K562 (cell line): ENCODE data around the gene SLC4A11. TPM values are rescaled to one million over a fixed set of nuclear protein-coding genes. Genes with fewer than 3 reads are reported as not detected.
A peak's percentile ranks its signal among the peaks of the same experiment; 100 is the strongest.

Experiments used
- ATAC-seq: fragments of 200-7000 bp; cut with Tn5 transposase; 3 replicates; pipeline ENCODE4 v1.9.1; 2020; ENCODE audit warnings: moderate library complexity
- BruUV-seq: library from RNA; stranded (reverse); fragments of 400-500 nt; replicated peaks from 2 replicates; lab custom pipeline; 2021; lab: Mats Ljungman, UMichigan
- CTCF ChIA-PET: fragments of 300-600 bp; formaldehyde crosslinking; extraction: SDS; loops from one replicate; lab custom pipeline; 2021; ENCODE audit warnings: low intra/inter-chr PET ratio; lab: Yijun Ruan, JAX
- POLR2A ChIA-PET: fragments of 300-600, 350-650 bp; sonication (Branson Sonifier 250); formaldehyde crosslinking; extraction: SDS; loops from one replicate; lab custom pipeline; 2021; ENCODE audit warnings: antibody characterized with exemption, inconsistent platforms; lab: Yijun Ruan, JAX
- DNase-seq, 4 experiments: peaks; one replicate each; pipeline versions ENCODE4 v3.0.0 to v3.0.0-alpha.2; 2011 to 2018; ENCODE audit warnings: low spot score in 3 of 4, mixed read lengths in 3 of 4; ENCODE audit errors: extremely low read depth in 1 of 4
- FAIRE-seq: peaks from 2 replicates; lab custom pipeline; 2011; peaks lifted over from hg19 to GRCh38; lab: Jason Lieb, UNC
- H2AFZ ChIP-seq: 2 replicates; pipeline ENCODE4 v1.6.0; 2011; ENCODE audit warnings: low read depth, low read length, control low read depth, inconsistent platforms
- H3K27ac ChIP-seq: fragments of 200-600 bp; 3 replicates; pipeline ENCODE4 v1.8.0; 2011; ENCODE audit warnings: low read depth, mild to moderate bottlenecking, control low read depth, inconsistent platforms, low read length, moderate library complexity, mixed read lengths; ENCODE audit errors: extremely low read depth
- H3K27me3 ChIP-seq, 2 experiments: fragments of 300-600 bp in 1 of 2; 2 replicates in 1 of 2; 3 replicates in 1 of 2; pipeline versions ENCODE4 v1.6.0 to v1.8.0; 2011; ENCODE audit warnings: inconsistent platforms in 2 of 2, low read length in 2 of 2, mild to moderate bottlenecking in 1 of 2, mixed read lengths in 1 of 2, moderate library complexity in 1 of 2; ENCODE audit not compliant: control insufficient read depth in 2 of 2, insufficient read depth in 2 of 2
- H3K36me3 ChIP-seq: fragments of 300-600 bp; 3 replicates; pipeline ENCODE4 v1.8.0; 2011; ENCODE audit warnings: mild to moderate bottlenecking, low read length, inconsistent platforms; ENCODE audit not compliant: control insufficient read depth, insufficient read depth
- H3K4me1 ChIP-seq, 2 experiments: fragments of 200-600 bp in 1 of 2; replicated peaks in 1 of 2; 2 replicates in 1 of 2; 3 replicates in 1 of 2; pipeline versions ENCODE4 v1.5.1 to v1.8.0; 2011; ENCODE audit warnings: inconsistent platforms in 2 of 2, low read length in 2 of 2, mild to moderate bottlenecking in 1 of 2, mixed read lengths in 1 of 2, moderate library complexity in 1 of 2; ENCODE audit not compliant: control insufficient read depth in 2 of 2, insufficient read depth in 2 of 2
- H3K4me2 ChIP-seq: 2 replicates; pipeline ENCODE4 v1.6.1; 2011; ENCODE audit warnings: low read length, control low read depth, inconsistent platforms, mixed read lengths; ENCODE audit not compliant: insufficient read depth
- H3K4me3 ChIP-seq: fragments of 200-600 bp; sonication (generic), shearing (Covaris generic); 2 replicates; pipeline ENCODE4 v1.5.1; 2016; ENCODE audit warnings: control low read depth, inconsistent platforms
- H3K79me2 ChIP-seq: fragments of 200-600 bp; 3 replicates; pipeline ENCODE4 v1.8.0; 2011; ENCODE audit warnings: low read length, inconsistent platforms; ENCODE audit not compliant: control insufficient read depth, insufficient read depth
- H3K9ac ChIP-seq, 2 experiments: 2 replicates each; pipeline versions ENCODE4 v1.6.0 to v1.6.1; 2011; ENCODE audit warnings: low read depth in 2 of 2, low read length in 2 of 2, control low read depth in 1 of 2, inconsistent platforms in 1 of 2, mild to moderate bottlenecking in 1 of 2, mixed read lengths in 1 of 2; ENCODE audit not compliant: insufficient read depth in 1 of 2
- H3K9me1 ChIP-seq: one replicate; pipeline ENCODE4 v1.6.0; 2011; ENCODE audit warnings: inconsistent platforms, mild to moderate bottlenecking, low read length, moderate library complexity; ENCODE audit not compliant: control insufficient read depth, insufficient read depth
- H3K9me3 ChIP-seq: replicated peaks from 2 replicates; pipeline ENCODE4 v1.5.1; 2011; ENCODE audit warnings: low read depth, low read length, inconsistent platforms; ENCODE audit not compliant: control insufficient read depth, insufficient read depth
- H4K20me1 ChIP-seq: replicated peaks from 2 replicates; pipeline ENCODE4 v1.6.1; 2011; ENCODE audit warnings: low read length, inconsistent platforms, mixed read lengths; ENCODE audit not compliant: control insufficient read depth, insufficient read depth
- CAMTA2 ChIP-seq: fragments of 250-450 bp; sonication (Bioruptor Pico); conservative IDR thresholded peaks from 2 replicates; pipeline ENCODE4 v1.5.1; 2022
- ETV5 ChIP-seq: sonication (generic); formaldehyde crosslinking; IDR thresholded peaks from 2 replicates; pipeline ENCODE4 v1.4.0; 2020; ENCODE audit warnings: low read depth, mild to moderate bottlenecking, missing genetic modification reagents
- MAFF ChIP-seq: IDR thresholded peaks from 2 replicates; pipeline ENCODE4 v1.6.1; 2012; ENCODE audit warnings: low read length, improper control_type of control experiment
- NRF1 ChIP-seq, 2 experiments: fragments of 450-650 bp; IDR thresholded peaks in 1 of 2; conservative IDR thresholded peaks in 1 of 2; 2 replicates each; pipeline ENCODE4 v1.6.1; 2014; ENCODE audit warnings: mild to moderate bottlenecking in 2 of 2
- RFX5 ChIP-seq: IDR thresholded peaks from 2 replicates; pipeline ENCODE4 v1.6.1; 2011; ENCODE audit warnings: low read depth, mild to moderate bottlenecking, improper control_type of control experiment, low read length
- ZBED1 ChIP-seq: IDR thresholded peaks from 2 replicates; pipeline ENCODE4 v1.6.1; 2014
- WGBS: fragments of 100-300 bp; shearing (Covaris generic); methylation state at CpG from one replicate; pipeline ENCODE4 v1.1.6; 2016; ENCODE audit warnings: low coverage, mixed read lengths; ENCODE audit not compliant: insufficient coverage; ENCODE audit errors: missing lambda C conversion rate; 5-methylcytosine and 5-hydroxymethylcytosine counted together
- in situ Hi-C: fragments of 300-500 bp; cut with MboI; formaldehyde crosslinking; loops from 4 replicates; pipeline ENCODE4 v1.15.0; 2018; ENCODE audit warnings: inconsistent platforms, mixed read lengths
- intact Hi-C: fragments of 100-400 bp; cut with micrococcal nuclease; formaldehyde crosslinking; loops from 2 replicates; pipeline ENCODE4 v1.14.2; 2022
- polyA plus RNA-seq, 8 experiments: library from polyadenylated mRNA; depleted of rRNA in 4 of 8; stranded (reverse) in 5 of 8; unstranded in 3 of 8; fragments of >200 nt; fragmentation: Nextera tagmentation in 2 of 8; fragmentation: Illumina TruSeq in 1 of 8; extraction: Ambion mirVana in 2 of 8; extraction: Trizol in 1 of 8; gene quantifications; 2 replicates each; pipeline versions ENCODE4 v1.2.1 to v1.2.3, GENCODE V29; 2011 to 2014; ENCODE audit warnings: inconsistent platforms in 1 of 8, missing spikeins in 1 of 8
- total RNA-seq, 7 experiments: library from RNA; depleted of rRNA in 6 of 7; stranded (reverse); fragments of >200 nt in 6 of 7; fragmentation: Illumina TruSeq in 2 of 7; extraction: Trizol in 2 of 7; gene quantifications; 2 replicates each; pipeline versions ENCODE4 v1.2.1 to v1.2.3, GENCODE V29; 2011 to 2021; ENCODE audit warnings: low replicate concordance in 1 of 7

Gene SLC4A11
- total and polyA plus RNA-seq, 9 of the 15 experiments (the other 6 are each of a cell fraction or from before 2014, with no cell fraction given): 0.10 to 2.0 (median 0.20) TPM

DNA sequence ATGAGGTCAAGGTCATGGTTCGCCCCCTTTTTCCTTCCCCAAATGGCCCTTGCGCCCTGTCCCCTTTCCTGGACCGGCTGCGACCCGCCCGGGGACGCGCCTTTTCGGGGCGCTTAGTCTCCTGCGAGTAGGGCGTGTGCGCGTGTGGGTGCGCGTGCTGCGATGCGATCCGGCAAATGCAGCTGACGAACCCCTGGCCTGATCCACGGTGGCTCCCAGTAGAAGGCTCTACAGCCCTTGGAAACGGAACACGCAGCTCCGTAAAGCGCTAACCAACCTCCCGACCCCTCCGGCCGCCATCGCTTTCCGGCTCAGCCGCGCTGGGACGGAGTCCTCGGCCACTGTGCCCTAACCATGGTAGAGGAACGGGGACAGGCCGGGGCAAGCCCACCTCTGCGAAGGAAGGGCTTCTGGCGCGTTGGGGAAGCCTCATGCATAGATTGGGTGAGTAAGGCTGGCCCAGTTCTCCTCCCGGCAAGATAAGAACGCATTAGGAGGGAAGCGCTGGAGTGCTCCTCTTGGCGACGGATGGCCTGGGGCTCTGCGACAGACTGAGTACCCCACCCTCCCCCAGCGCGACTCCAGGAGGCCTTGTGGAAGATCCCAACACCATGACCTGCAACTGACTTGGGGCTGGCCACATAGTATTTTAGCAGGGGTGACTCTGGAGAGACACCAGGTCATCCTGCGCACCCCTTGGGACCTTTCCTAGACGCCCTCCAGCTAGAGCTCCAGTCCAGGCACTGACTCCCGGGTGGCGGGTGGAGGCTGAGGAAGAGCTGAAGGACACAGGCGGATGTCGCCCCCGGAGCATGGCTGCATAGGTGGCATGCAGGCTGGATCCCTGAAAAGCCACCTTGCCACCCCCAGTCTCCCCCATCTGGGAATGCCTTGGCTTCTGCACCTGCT, 1.1 kb upstream of the SLC4A11 start:
- H4K20me1 ChIP-seq: no peaks in the 10 kb centered on the region; the same call in 1 of the 2 replicates
- no peak for FAIRE-seq
- peaks cover 8 to 60% of the 10 kb centered on the region in 2 experiments; a peak in 3 of 5 replicates for H3K27me3 ChIP-seq
- TF ChIP-seq ETV5 (CRISPR knock-in tag): 0 out of 2 replicates have a peak, but pooled peaks have one; percentile 16
- TF ChIP-seq ZBED1: no peak
- no peak for TF ChIP-seq RFX5
- TF ChIP-seq CAMTA2: no peak
- no peak for TF ChIP-seq MAFF
- TF ChIP-seq NRF1 (conservative IDR thresholded peaks at IDR 0.05 in 1 of 2, IDR thresholded peaks at IDR 0.05 in 1 of 2): peak; percentile 32 to 41; a peak in 3 of 4 replicates
- no peaks in the 10 kb centered on the region for H3K9me3 ChIP-seq
- peak in 2 of 4 experiments; percentile 31 to 37 for DNase-seq
- in situ Hi-C loops: no loop called here
- H2AFZ ChIP-seq: peak overlapping the region; percentile 59
- H3K9me1 ChIP-seq: no peaks in the 10 kb centered on the region
- H3K4me3 ChIP-seq: peak overlapping the region; percentile 43
- intact Hi-C loops: no loop called here
- ChIA-PET CTCF (no interaction called here), POLR2A (no interaction called here)
- no peaks in the 10 kb centered on the region for H3K36me3 ChIP-seq
- WGBS: 31% methylated on average over 9 of the region's 54 CpGs
- BruUV-seq: no TSS peak
- H3K79me2 ChIP-seq: no peaks in the 10 kb centered on the region
- peak overlapping the region; percentile 52 for H3K4me2 ChIP-seq
- H3K9ac ChIP-seq: peak overlapping the region in 1 of 2 experiments; percentile 79; a peak in 2 of 4 replicates
- H3K4me1 ChIP-seq: peaks cover 0 to 26% of the 10 kb centered on the region in 2 experiments; a peak in 2 of 5 replicates
- peak; percentile 7; the same call in 1 of the 3 replicates for ATAC-seq
- no peak overlapping the region for H3K27ac ChIP-seq
